ENCODE results near the gene PGK2. TPM values are rescaled to one million over a fixed set of nuclear protein-coding genes. Genes with fewer than 3 reads are reported as not detected.
"Not testable (repeated sequence)": the region's sequence is repeated elsewhere in the genome, so short reads cannot be mapped to it uniquely, and the experiment has no call there.

The PGK2 gene
- total and polyA plus RNA-seq, 5 donors from 2014 or later: not detected

GRCh38 chr6:49801525-49801924 is 14.4 kb upstream of the PGK2 start:
- Mint-ChIP-seq H3K4me1 (no peaks in the 10 kb centered on the region), H3K9me3 (peaks cover 0 to 5% (median under 1%) of the 10 kb centered on the region in 7 donors), H3K4me3 (no peak overlapping the region), H3K27me3 (no peaks in the 10 kb centered on the region), H3K27ac (no peak overlapping the region), H3K36me3 (no peaks in the 10 kb centered on the region)
- DNase-seq: no peak
- H3K27ac ChIP-seq (ENCODE audit: insufficient read depth, low read length, poor library complexity, severe bottlenecking): no peak overlapping the region
- H3K9me3 ChIP-seq (ENCODE audit: control insufficient read depth in 2 of 2, low read length in 2 of 2): no peaks in the 10 kb centered on the region
- H3K36me3 ChIP-seq (ENCODE audit: control insufficient read depth, insufficient read depth, low read length): no peaks in the 10 kb centered on the region
- no peak overlapping the region for H3K4me3 ChIP-seq (ENCODE audit: low read depth, low read length)
- H3K27me3 ChIP-seq (ENCODE audit: control insufficient read depth, insufficient read depth, low read length): no peaks in the 10 kb centered on the region
- H3K4me1 ChIP-seq (ENCODE audit: control insufficient read depth, insufficient read depth, low read length, poor library complexity, severe bottlenecking): no peaks in the 10 kb centered on the region
- no peak for ATAC-seq (ENCODE audit: low read depth in 2 of 2)

GRCh38 chr6:49799090-49799489 is 12.0 kb upstream of the PGK2 start:
- Mint-ChIP-seq H3K27me3 (no peaks in the 10 kb centered on the region), H3K4me1 (no peaks in the 10 kb centered on the region), H3K36me3 (no peaks in the 10 kb centered on the region), H3K9me3 (peaks cover 0 to 10% (median 0%) of the 10 kb centered on the region in 7 donors), H3K27ac (no peak overlapping the region), H3K4me3 (no peak overlapping the region)
- Histone ChIP-seq H3K4me3 (ENCODE audit: low read depth, low read length) (no peak overlapping the region), H3K4me1 (ENCODE audit: control insufficient read depth, insufficient read depth, low read length, poor library complexity, severe bottlenecking) (no peaks in the 10 kb centered on the region), H3K27me3 (ENCODE audit: control insufficient read depth, insufficient read depth, low read length) (no peaks in the 10 kb centered on the region), H3K36me3 (ENCODE audit: control insufficient read depth, insufficient read depth, low read length) (no peaks in the 10 kb centered on the region), H3K9me3 (ENCODE audit: control insufficient read depth in 2 of 2, low read length in 2 of 2) (no peaks in the 10 kb centered on the region), H3K27ac (ENCODE audit: insufficient read depth, low read length, poor library complexity, severe bottlenecking) (no peak overlapping the region)
- DNase-seq (no peak), ATAC-seq (ENCODE audit: low read depth in 2 of 2) (no peak)

GRCh38 chr6:49796842-49797455 is 9.9 kb upstream of the PGK2 start:
- H3K4me3 ChIP-seq (ENCODE audit: low read depth, low read length); H3K4me3 Mint-ChIP-seq; DNase-seq; H3K27ac ChIP-seq (ENCODE audit: insufficient read depth, low read length, poor library complexity, severe bottlenecking); ATAC-seq (ENCODE audit: low read depth in 2 of 2); H3K27ac Mint-ChIP-seq; H3K9me3 ChIP-seq (ENCODE audit: control insufficient read depth in 2 of 2, low read length in 2 of 2); H3K27me3 ChIP-seq (ENCODE audit: control insufficient read depth, insufficient read depth, low read length); H3K27me3 Mint-ChIP-seq; H3K4me1 Mint-ChIP-seq; H3K4me1 ChIP-seq (ENCODE audit: control insufficient read depth, insufficient read depth, low read length, poor library complexity, severe bottlenecking); H3K36me3 Mint-ChIP-seq; H3K36me3 ChIP-seq (ENCODE audit: control insufficient read depth, insufficient read depth, low read length): not testable (repeated sequence)
- H3K9me3 Mint-ChIP-seq: peaks cover 0 to 11% (median 0%) of the 10 kb centered on the region in 7 donors

GRCh38 chr6:49790341-49790740 is 3.3 kb upstream of the PGK2 start:
- Mint-ChIP-seq H3K4me3 (no peak overlapping the region), H3K27ac (no peak overlapping the region), H3K9me3 (peaks cover 0 to 15% (median 3%) of the 10 kb centered on the region in 7 donors), H3K4me1 (no peaks in the 10 kb centered on the region), H3K36me3 (no peaks in the 10 kb centered on the region), H3K27me3 (peaks cover 4% of the 10 kb centered on the region)
- no peak for DNase-seq
- no peaks in the 10 kb centered on the region for H3K36me3 ChIP-seq (ENCODE audit: control insufficient read depth, insufficient read depth, low read length)
- no peaks in the 10 kb centered on the region for H3K9me3 ChIP-seq (ENCODE audit: control insufficient read depth in 2 of 2, low read length in 2 of 2)
- ATAC-seq (ENCODE audit: low read depth in 2 of 2): no peak
- H3K27ac ChIP-seq (ENCODE audit: insufficient read depth, low read length, poor library complexity, severe bottlenecking): no peak overlapping the region
- H3K4me1 ChIP-seq (ENCODE audit: control insufficient read depth, insufficient read depth, low read length, poor library complexity, severe bottlenecking): no peaks in the 10 kb centered on the region
- H3K27me3 ChIP-seq (ENCODE audit: control insufficient read depth, insufficient read depth, low read length): no peaks in the 10 kb centered on the region
- H3K4me3 ChIP-seq (ENCODE audit: low read depth, low read length): no peak overlapping the region

- Mint-ChIP-seq H3K36me3 (no peaks in the 10 kb centered on the region), H3K4me3 (no peak overlapping the region), H3K4me1 (no peaks in the 10 kb centered on the region), H3K27ac (no peak overlapping the region), H3K27me3 (peaks cover 4% of the 10 kb centered on the region), H3K9me3 (peaks cover 0 to 15% (median 3%) of the 10 kb centered on the region in 7 donors)
- DNase-seq (no peak), ATAC-seq (ENCODE audit: low read depth in 2 of 2) (no peak)
- no peak overlapping the region for H3K27ac ChIP-seq (ENCODE audit: insufficient read depth, low read length, poor library complexity, severe bottlenecking)
- H3K27me3 ChIP-seq (ENCODE audit: control insufficient read depth, insufficient read depth, low read length): no peaks in the 10 kb centered on the region
- no peaks in the 10 kb centered on the region for H3K36me3 ChIP-seq (ENCODE audit: control insufficient read depth, insufficient read depth, low read length)
- no peak overlapping the region for H3K4me3 ChIP-seq (ENCODE audit: low read depth, low read length)
- no peaks in the 10 kb centered on the region for H3K9me3 ChIP-seq (ENCODE audit: control insufficient read depth in 2 of 2, low read length in 2 of 2)
- no peaks in the 10 kb centered on the region for H3K4me1 ChIP-seq (ENCODE audit: control insufficient read depth, insufficient read depth, low read length, poor library complexity, severe bottlenecking)
These were observed 2.8 kb downstream of the PGK2 start for GRCh38 chr6:49784272-49784671.

GRCh38 chr6:49782725-49783124 is 4.4 kb downstream of the PGK2 start:
- no peak for ATAC-seq (ENCODE audit: low read depth in 2 of 2)
- H3K27ac Mint-ChIP-seq: no peak overlapping the region
- peaks cover 0 to 11% (median 3%) of the 10 kb centered on the region in 7 donors for H3K9me3 Mint-ChIP-seq

GRCh38 chr6:49782293-49782692 is 4.8 kb downstream of the PGK2 start:
- Mint-ChIP-seq H3K27ac (no peak overlapping the region), H3K36me3 (no peaks in the 10 kb centered on the region), H3K9me3 (peaks cover 0 to 8% (median 2%) of the 10 kb centered on the region in 7 donors), H3K27me3 (peaks cover 1% of the 10 kb centered on the region), H3K4me3 (no peak overlapping the region), H3K4me1 (no peaks in the 10 kb centered on the region)
- Histone ChIP-seq H3K27ac (ENCODE audit: insufficient read depth, low read length, poor library complexity, severe bottlenecking) (no peak overlapping the region), H3K36me3 (ENCODE audit: control insufficient read depth, insufficient read depth, low read length) (no peaks in the 10 kb centered on the region), H3K4me1 (ENCODE audit: control insufficient read depth, insufficient read depth, low read length, poor library complexity, severe bottlenecking) (no peaks in the 10 kb centered on the region), H3K9me3 (ENCODE audit: control insufficient read depth in 2 of 2, low read length in 2 of 2) (no peaks in the 10 kb centered on the region), H3K4me3 (ENCODE audit: low read depth, low read length) (no peak overlapping the region), H3K27me3 (ENCODE audit: control insufficient read depth, insufficient read depth, low read length) (no peaks in the 10 kb centered on the region)
- ATAC-seq (ENCODE audit: low read depth in 2 of 2): no peak
- DNase-seq: no peak

More at GRCh38 chr6:49782725-49783124, 4.4 kb downstream of the PGK2 start:
- Histone ChIP-seq H3K4me1 (ENCODE audit: control insufficient read depth, insufficient read depth, low read length, poor library complexity, severe bottlenecking) (no peaks in the 10 kb centered on the region), H3K9me3 (ENCODE audit: control insufficient read depth in 2 of 2, low read length in 2 of 2) (no peaks in the 10 kb centered on the region), H3K36me3 (ENCODE audit: control insufficient read depth, insufficient read depth, low read length) (no peaks in the 10 kb centered on the region), H3K27me3 (ENCODE audit: control insufficient read depth, insufficient read depth, low read length) (no peaks in the 10 kb centered on the region), H3K27ac (ENCODE audit: insufficient read depth, low read length, poor library complexity, severe bottlenecking) (no peak overlapping the region), H3K4me3 (ENCODE audit: low read depth, low read length) (no peak overlapping the region)
- DNase-seq: no peak
- Mint-ChIP-seq H3K27me3 (peaks cover 4% of the 10 kb centered on the region), H3K4me3 (no peak overlapping the region), H3K36me3 (no peaks in the 10 kb centered on the region), H3K4me1 (no peaks in the 10 kb centered on the region)

GRCh38 chr6:49776444-49776843 is 10.6 kb downstream of the PGK2 start:
- H3K27ac ChIP-seq (ENCODE audit: insufficient read depth, low read length, poor library complexity, severe bottlenecking): no peak overlapping the region
- H3K9me3 ChIP-seq (ENCODE audit: control insufficient read depth in 2 of 2, low read length in 2 of 2): no peaks in the 10 kb centered on the region
- Mint-ChIP-seq H3K4me3 (no peak overlapping the region), H3K27ac (no peak overlapping the region), H3K4me1 (no peaks in the 10 kb centered on the region), H3K36me3 (no peaks in the 10 kb centered on the region), H3K9me3 (peaks cover 0 to 10% (median 2%) of the 10 kb centered on the region in 7 donors), H3K27me3 (no peaks in the 10 kb centered on the region)
- H3K27me3 ChIP-seq (ENCODE audit: control insufficient read depth, insufficient read depth, low read length): no peaks in the 10 kb centered on the region
- ATAC-seq (ENCODE audit: low read depth in 2 of 2) (no peak), DNase-seq (no peak)
- no peaks in the 10 kb centered on the region for H3K4me1 ChIP-seq (ENCODE audit: control insufficient read depth, insufficient read depth, low read length, poor library complexity, severe bottlenecking)
- H3K36me3 ChIP-seq (ENCODE audit: control insufficient read depth, insufficient read depth, low read length): no peaks in the 10 kb centered on the region
- H3K4me3 ChIP-seq (ENCODE audit: low read depth, low read length): no peak overlapping the region

Measured in CD4-positive, CD25-positive, alpha-beta regulatory T cell (primary cell).